ENCODE measurements around the gene JMJD8. TPM values are rescaled to one million over a fixed set of nuclear protein-coding genes. Genes with fewer than 3 reads are reported as not detected.
"Not testable (repeated sequence)": the region's sequence is repeated elsewhere in the genome, so short reads cannot be mapped to it uniquely, and the experiment has no call there.

Gene JMJD8
- total RNA-seq, 1 experiment from 2014 or later, result 23.4 TPM

- Histone ChIP-seq H3K27ac (no peak overlapping the region), H3K27me3 (no peaks in the 10 kb centered on the region), H3K9me3 (replicated peaks) (no peaks in the 10 kb centered on the region), H3K4me3 (no peak overlapping the region), H3K4me1 (no peaks in the 10 kb centered on the region), H3K36me3 (no peaks in the 10 kb centered on the region)
- no peak for DNase-seq
Observed at GRCh38 chr16:693364-693763, 9.2 kb upstream of the JMJD8 start.

GRCh38 chr16:692356-693108, 8.4 kb upstream of the JMJD8 start:
- Histone ChIP-seq H3K36me3 (no peaks in the 10 kb centered on the region), H3K4me1 (no peaks in the 10 kb centered on the region), H3K27me3 (no peaks in the 10 kb centered on the region), H3K9me3 (replicated peaks) (no peaks in the 10 kb centered on the region), H3K27ac (no peak overlapping the region), H3K4me3 (no peak overlapping the region)
- DNase-seq, result no peak

- H3K9me3 ChIP-seq (replicated peaks); H3K27me3 ChIP-seq; H3K4me3 ChIP-seq; H3K4me1 ChIP-seq; H3K27ac ChIP-seq; DNase-seq; H3K36me3 ChIP-seq: not testable (repeated sequence)
Observed at GRCh38 chr16:691242-691641, 7.1 kb upstream of the JMJD8 start.

- H3K27me3 ChIP-seq, result no peaks in the 10 kb centered on the region
- peak overlapping the region; percentile 72 for H3K4me3 ChIP-seq
- no peaks in the 10 kb centered on the region for H3K9me3 ChIP-seq (replicated peaks)
- H3K4me1 ChIP-seq, result no peaks in the 10 kb centered on the region
- peak overlapping the region; percentile 57; the same call in 1 of the 2 replicates for H3K27ac ChIP-seq
- no peak for DNase-seq
- H3K36me3 ChIP-seq, result peaks cover 3% of the 10 kb centered on the region; the same call in 1 of the 2 replicates
Observed at GRCh38 chr16:689175-689897, 5.2 kb upstream of the JMJD8 start.

GRCh38 chr16:687499-687898, 3.4 kb upstream of the JMJD8 start:
- no peak overlapping the region for H3K4me3 ChIP-seq
- H3K27me3 ChIP-seq, result no peaks in the 10 kb centered on the region
- no peak for DNase-seq
- no peaks in the 10 kb centered on the region; the same call in 1 of the 2 replicates for H3K4me1 ChIP-seq
- H3K36me3 ChIP-seq, result peaks cover 10% of the 10 kb centered on the region
- no peak overlapping the region for H3K27ac ChIP-seq
- no peaks in the 10 kb centered on the region for H3K9me3 ChIP-seq (replicated peaks)

- Histone ChIP-seq H3K27ac (no peak overlapping the region), H3K27me3 (no peaks in the 10 kb centered on the region), H3K36me3 (peaks cover 18% of the 10 kb centered on the region), H3K4me1 (peaks cover 5% of the 10 kb centered on the region), H3K9me3 (replicated peaks) (no peaks in the 10 kb centered on the region), H3K4me3 (no peak overlapping the region)
- DNase-seq, result no peak
Observed at GRCh38 chr16:686459-687260, 2.5 kb upstream of the JMJD8 start.

GRCh38 chr16:685967-686366, 1.8 kb upstream of the JMJD8 start:
- no peaks in the 10 kb centered on the region for H3K9me3 ChIP-seq (replicated peaks)
- no peak overlapping the region for H3K4me3 ChIP-seq
- peaks cover 20% of the 10 kb centered on the region for H3K36me3 ChIP-seq
- peak in 1 of 2 experiments; percentile 49 for DNase-seq
- no peak overlapping the region for H3K27ac ChIP-seq
- H3K27me3 ChIP-seq, result no peaks in the 10 kb centered on the region
- peaks cover 10% of the 10 kb centered on the region for H3K4me1 ChIP-seq

- no peaks in the 10 kb centered on the region for H3K9me3 ChIP-seq (replicated peaks)
- peaks cover 10% of the 10 kb centered on the region for H3K4me1 ChIP-seq
- H3K4me3 ChIP-seq, result no peak overlapping the region
- no peak overlapping the region for H3K27ac ChIP-seq
- H3K36me3 ChIP-seq, result peaks cover 20% of the 10 kb centered on the region
- no peak for DNase-seq
- H3K27me3 ChIP-seq, result no peaks in the 10 kb centered on the region
Observed at GRCh38 chr16:684961-685696, 995 bp upstream of the JMJD8 start.

- no peak for DNase-seq
- peak overlapping the region; percentile 56 for H3K4me3 ChIP-seq
- no peak overlapping the region for H3K27ac ChIP-seq
- H3K4me1 ChIP-seq, result peaks cover 17% of the 10 kb centered on the region
- no peaks in the 10 kb centered on the region for H3K9me3 ChIP-seq (replicated peaks)
- peaks cover 20% of the 10 kb centered on the region for H3K36me3 ChIP-seq
- H3K27me3 ChIP-seq, result no peaks in the 10 kb centered on the region
Observed at GRCh38 chr16:683396-684070, 601 bp downstream of the JMJD8 start.

GRCh38 chr16:682493-683395, 1.4 kb downstream of the JMJD8 start:
- Histone ChIP-seq H3K27ac (no peak overlapping the region), H3K36me3 (peaks cover 20% of the 10 kb centered on the region), H3K4me3 (no peak overlapping the region; the same call in 1 of the 2 replicates), H3K4me1 (peaks cover 20% of the 10 kb centered on the region), H3K27me3 (no peaks in the 10 kb centered on the region), H3K9me3 (replicated peaks) (no peaks in the 10 kb centered on the region)
- no peak for DNase-seq

- Histone ChIP-seq H3K4me1 (peaks cover 20% of the 10 kb centered on the region), H3K27ac (no peak overlapping the region), H3K9me3 (replicated peaks) (no peaks in the 10 kb centered on the region), H3K36me3 (peaks cover 20% of the 10 kb centered on the region), H3K4me3 (peak overlapping the region; percentile 69; the same call in 1 of the 2 replicates), H3K27me3 (no peaks in the 10 kb centered on the region)
- peak; percentile 52 for DNase-seq
Observed at GRCh38 chr16:681746-682427, 2.2 kb downstream of the JMJD8 start.

GRCh38 chr16:680967-681745, 3.0 kb downstream of the JMJD8 start:
- peaks cover 20% of the 10 kb centered on the region for H3K4me1 ChIP-seq
- no peak for DNase-seq
- H3K27ac ChIP-seq, result no peak overlapping the region
- H3K27me3 ChIP-seq, result no peaks in the 10 kb centered on the region
- peak overlapping the region; percentile 69 for H3K4me3 ChIP-seq
- no peaks in the 10 kb centered on the region for H3K9me3 ChIP-seq (replicated peaks)
- peaks cover 20% of the 10 kb centered on the region for H3K36me3 ChIP-seq
